ENCODE data around the gene MRM3. TPM values are rescaled to one million over a fixed set of nuclear protein-coding genes. Genes with fewer than 3 reads are reported as not detected.

The MRM3 gene
- total RNA-seq, 2 donors from 2014 or later: 14.0 to 18.7 TPM

DNA sequence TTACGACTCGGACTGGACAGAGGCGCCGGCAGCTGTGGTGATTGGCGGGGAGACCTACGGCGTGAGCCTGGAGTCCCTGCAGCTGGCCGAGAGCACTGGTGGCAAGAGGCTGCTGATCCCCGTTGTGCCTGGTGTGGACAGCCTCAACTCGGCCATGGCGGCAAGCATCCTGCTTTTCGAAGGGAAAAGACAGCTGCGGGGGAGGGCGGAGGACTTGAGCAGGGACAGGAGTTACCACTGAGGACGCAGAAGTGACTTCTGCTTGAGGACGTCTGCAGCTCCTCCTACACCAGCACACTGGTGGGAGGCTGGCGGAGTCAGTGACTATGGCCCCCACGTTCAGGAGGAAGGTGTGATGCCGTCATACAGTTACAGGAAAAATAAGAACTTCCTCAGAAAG, 9.7 kb downstream of the MRM3 start:
- H3K9ac ChIP-seq (ENCODE audit: extremely low read depth, low read length, poor library complexity, severe bottlenecking): no peak overlapping the region
- no peak overlapping the region for H3K27ac ChIP-seq (ENCODE audit: low read depth, low read length)
- no peaks in the 10 kb centered on the region for H3K4me1 ChIP-seq (ENCODE audit: control insufficient read depth, insufficient read depth, low read length)
- no peaks in the 10 kb centered on the region for H3K27me3 ChIP-seq (ENCODE audit: control insufficient read depth, insufficient read depth, low read length, poor library complexity, severe bottlenecking)
- no peak for TF ChIP-seq CTCF (conservative IDR thresholded peaks at IDR 0.05)
- Mint-ChIP-seq H3K36me3 (ENCODE audit: low read depth) (peaks cover 63% of the 10 kb centered on the region), H3K27me3 (ENCODE audit: insufficient read depth) (no peaks in the 10 kb centered on the region), H3K4me3 (no peak overlapping the region), H3K27ac (no peak overlapping the region), H3K9me3 (no peaks in the 10 kb centered on the region), H3K4me1 (peaks cover 19% of the 10 kb centered on the region)
- WGBS, 2 experiments (ENCODE audit: insufficient coverage in 1 of 2, insufficient read length in 1 of 2): 94 to 96% methylated on average over 15 to 19 of the region's 19 CpGs
- H3K9me3 ChIP-seq (ENCODE audit: control insufficient read depth, low read length): no peaks in the 10 kb centered on the region
- H3K4me3 ChIP-seq (ENCODE audit: low read length): no peak overlapping the region
- H3K36me3 ChIP-seq (ENCODE audit: control insufficient read depth, insufficient read depth, low read length): peaks cover 54% of the 10 kb centered on the region
- DNase-seq: peak; percentile 71

DNA sequence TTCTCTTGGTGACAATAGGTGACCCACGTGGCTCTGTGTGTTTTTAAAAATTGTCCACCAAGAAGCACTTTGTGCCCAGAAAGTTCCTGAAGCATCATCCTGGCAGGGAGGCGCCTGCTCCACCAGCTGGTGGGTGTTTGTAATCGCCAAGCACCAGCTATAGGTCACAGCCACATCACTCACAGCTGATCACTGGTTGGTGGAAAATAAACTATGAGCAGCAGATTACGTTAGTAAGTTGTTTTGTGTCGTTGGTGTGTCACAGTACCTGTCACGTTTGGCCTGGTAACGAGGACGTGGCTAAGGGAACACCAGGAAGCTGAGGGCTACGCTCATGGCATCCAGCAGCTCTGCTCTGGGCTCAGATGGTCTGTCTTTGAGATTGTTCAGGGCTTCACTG, 10.1 kb downstream of the MRM3 start:
- Histone ChIP-seq H3K27ac (ENCODE audit: low read depth, low read length) (no peak overlapping the region), H3K36me3 (ENCODE audit: control insufficient read depth, insufficient read depth, low read length) (peaks cover 55% of the 10 kb centered on the region), H3K27me3 (ENCODE audit: control insufficient read depth, insufficient read depth, low read length, poor library complexity, severe bottlenecking) (no peaks in the 10 kb centered on the region), H3K9me3 (ENCODE audit: control insufficient read depth, low read length) (no peaks in the 10 kb centered on the region), H3K9ac (ENCODE audit: extremely low read depth, low read length, poor library complexity, severe bottlenecking) (no peak overlapping the region), H3K4me1 (ENCODE audit: control insufficient read depth, insufficient read depth, low read length) (no peaks in the 10 kb centered on the region), H3K4me3 (ENCODE audit: low read length) (no peak overlapping the region)
- TF ChIP-seq CTCF (conservative IDR thresholded peaks at IDR 0.05): peak; percentile 47
- no peak overlapping the region for H3K4me3 Mint-ChIP-seq
- H3K27me3 Mint-ChIP-seq (ENCODE audit: insufficient read depth): no peaks in the 10 kb centered on the region
- H3K9me3 Mint-ChIP-seq: no peaks in the 10 kb centered on the region
- peak overlapping the region; percentile 82 for H3K27ac Mint-ChIP-seq
- H3K36me3 Mint-ChIP-seq (ENCODE audit: low read depth): peaks cover 64% of the 10 kb centered on the region
- peak; percentile 69 for DNase-seq
- WGBS, 2 experiments (ENCODE audit: insufficient coverage in 1 of 2, insufficient read length in 1 of 2): 94 to 99% methylated on average over 9 of the region's 9 CpGs
- H3K4me1 Mint-ChIP-seq: peaks cover 19% of the 10 kb centered on the region

- Mint-ChIP-seq H3K27ac (peak overlapping the region; percentile 69), H3K9me3 (no peaks in the 10 kb centered on the region), H3K4me1 (peaks cover 17% of the 10 kb centered on the region), H3K27me3 (ENCODE audit: insufficient read depth) (no peaks in the 10 kb centered on the region), H3K36me3 (ENCODE audit: low read depth) (peaks cover 58% of the 10 kb centered on the region), H3K4me3 (no peak overlapping the region)
- no peaks in the 10 kb centered on the region for H3K27me3 ChIP-seq (ENCODE audit: control insufficient read depth, insufficient read depth, low read length, poor library complexity, severe bottlenecking)
- DNase-seq: peak; percentile 96
- H3K4me1 ChIP-seq (ENCODE audit: control insufficient read depth, insufficient read depth, low read length): no peaks in the 10 kb centered on the region
- TF ChIP-seq CTCF (conservative IDR thresholded peaks at IDR 0.05): peak; percentile 88
- H3K36me3 ChIP-seq (ENCODE audit: control insufficient read depth, insufficient read depth, low read length): peaks cover 66% of the 10 kb centered on the region
- no peak overlapping the region for H3K9ac ChIP-seq (ENCODE audit: extremely low read depth, low read length, poor library complexity, severe bottlenecking)
- 47 to 53% methylated on average over 15 to 18 of the region's 18 CpGs for WGBS, 2 experiments (ENCODE audit: insufficient coverage in 1 of 2, insufficient read length in 1 of 2)
- no peaks in the 10 kb centered on the region for H3K9me3 ChIP-seq (ENCODE audit: control insufficient read depth, low read length)
- peak overlapping the region; percentile 52 for H3K27ac ChIP-seq (ENCODE audit: low read depth, low read length)
- no peak overlapping the region for H3K4me3 ChIP-seq (ENCODE audit: low read length)
Observed at GRCh38 chr17:794876-795275, 12.7 kb downstream of the MRM3 start.
